HG03354 (cell line): ENCODE measurements around the gene FAM53A.
"Not testable (repeated sequence)": the region's sequence is repeated elsewhere in the genome, so short reads cannot be mapped to it uniquely, and the experiment has no call there.

Source experiments
- ATAC-seq: cut with Tn5 transposase; IDR thresholded peaks from one replicate; pipeline ENCODE4 v1.9.1; 2021; ENCODE audit warnings: mild to moderate bottlenecking; ENCODE audit not compliant: unreplicated experiment, poor library complexity, severe bottlenecking

The FAM53A gene

GRCh38 chr4:1643971-1644735 lies 40.0 kb downstream of the FAM53A start:
- ATAC-seq: no peak

GRCh38 chr4:1642196-1642951 lies 41.7 kb downstream of the FAM53A start:
- no peak for ATAC-seq

- ATAC-seq: no peak
Observed at GRCh38 chr4:1641671-1642070, 42.4 kb downstream of the FAM53A start.

- not testable (repeated sequence) for ATAC-seq
Observed at GRCh38 chr4:1640716-1641503, 43.2 kb downstream of the FAM53A start.

- ATAC-seq: no peak
Observed at GRCh38 chr4:1640190-1640589, 43.9 kb downstream of the FAM53A start.

- ATAC-seq: no peak
Observed at GRCh38 chr4:1639299-1639868, 44.7 kb downstream of the FAM53A start.

GRCh38 chr4:1638873-1639272 lies 45.2 kb downstream of the FAM53A start:
- no peak for ATAC-seq

GRCh38 chr4:1638272-1638598 lies 45.9 kb downstream of the FAM53A start:
- ATAC-seq: no peak

- ATAC-seq: no peak
Observed at GRCh38 chr4:1637580-1638271, 46.4 kb downstream of the FAM53A start.

GRCh38 chr4:1636490-1637211 lies 47.5 kb downstream of the FAM53A start:
- no peak for ATAC-seq

- no peak for ATAC-seq
Observed at GRCh38 chr4:1635464-1635863, 48.6 kb downstream of the FAM53A start.

GRCh38 chr4:1633993-1634392 lies 50.1 kb downstream of the FAM53A start:
- ATAC-seq: no peak

- ATAC-seq: no peak
Observed at GRCh38 chr4:1632109-1633104, 51.7 kb downstream of the FAM53A start.

- no peak for ATAC-seq
Observed at GRCh38 chr4:1631136-1631535, 53.0 kb downstream of the FAM53A start.

- no peak for ATAC-seq
Observed at GRCh38 chr4:1630266-1630665, 53.8 kb downstream of the FAM53A start.

GRCh38 chr4:1629699-1630083 lies 54.4 kb downstream of the FAM53A start:
- ATAC-seq: no peak

- ATAC-seq: no peak
Observed at GRCh38 chr4:1628892-1629698, 55.0 kb downstream of the FAM53A start.
